Trophoblast cell (in vitro differentiated cells and primary cell): ENCODE measurements around the gene CAMK2B.
A peak's percentile ranks its signal among the peaks of the same experiment; 100 is the strongest.

ENCODE experiments used
- DNase-seq, 2 donors: peaks; one replicate each; pipeline ENCODE4 v3.0.0-alpha.2; 2016
- H2AFZ ChIP-seq: 2 replicates; pipeline ENCODE4 v1.6.1; 2013; ENCODE audit warnings: low read length, moderate library complexity, mild to moderate bottlenecking; ENCODE audit not compliant: insufficient read depth, poor library complexity
- H2AK5ac ChIP-seq: 2 replicates; pipeline ENCODE4 v1.6.1; 2013; ENCODE audit warnings: mild to moderate bottlenecking, low read length
- H2BK120ac ChIP-seq: 2 replicates; pipeline ENCODE4 v1.6.1; 2013; ENCODE audit warnings: low read length, mild to moderate bottlenecking, moderate library complexity; ENCODE audit not compliant: insufficient read depth, poor library complexity
- H2BK12ac ChIP-seq: 2 replicates; pipeline ENCODE4 v1.6.1; 2013; ENCODE audit warnings: mild to moderate bottlenecking, low read length, moderate library complexity
- H2BK5ac ChIP-seq: 2 replicates; pipeline ENCODE4 v1.6.1; 2013; ENCODE audit warnings: low read length, low read depth, moderate library complexity, mild to moderate bottlenecking; ENCODE audit not compliant: poor library complexity
- H3K14ac ChIP-seq: 2 replicates; pipeline ENCODE4 v1.6.1; 2013; ENCODE audit warnings: mild to moderate bottlenecking, low read length
- H3K18ac ChIP-seq: 2 replicates; pipeline ENCODE4 v1.6.1; 2013; ENCODE audit warnings: mild to moderate bottlenecking, low read length
- H3K23ac ChIP-seq: 2 replicates; pipeline ENCODE4 v1.6.1; 2013; ENCODE audit warnings: low read length
- H3K27ac ChIP-seq: 2 replicates; pipeline ENCODE4 v1.5.1; 2013; ENCODE audit warnings: low read depth, mild to moderate bottlenecking, inconsistent platforms, low read length, moderate library complexity
- H3K27me3 ChIP-seq: 2 replicates; pipeline ENCODE4 v1.6.1; 2013; ENCODE audit warnings: inconsistent platforms, mild to moderate bottlenecking, low read length, moderate library complexity; ENCODE audit not compliant: insufficient read depth
- H3K36me3 ChIP-seq, 2 experiments: 1 replicate in 1 of 2; 2 replicates in 1 of 2; pipeline ENCODE4 v1.6.1; 2013; ENCODE audit warnings: low read length in 2 of 2, mild to moderate bottlenecking in 2 of 2, moderate library complexity in 1 of 2; ENCODE audit not compliant: insufficient read depth in 2 of 2, control insufficient read depth in 1 of 2
- H3K4ac ChIP-seq: 2 replicates; pipeline ENCODE4 v1.6.1; 2013; ENCODE audit warnings: low read depth, mild to moderate bottlenecking, low read length, moderate library complexity
- H3K4me1 ChIP-seq, 2 experiments: 1 replicate in 1 of 2; 2 replicates in 1 of 2; pipeline ENCODE4 v1.6.1; 2013; ENCODE audit warnings: low read length in 2 of 2, mild to moderate bottlenecking in 2 of 2, moderate library complexity in 1 of 2; ENCODE audit not compliant: insufficient read depth in 2 of 2, control insufficient read depth in 1 of 2
- H3K4me2 ChIP-seq: 2 replicates; pipeline ENCODE4 v1.6.1; 2013; ENCODE audit warnings: inconsistent platforms, mild to moderate bottlenecking, low read length, moderate library complexity
- H3K4me3 ChIP-seq: 2 replicates; pipeline ENCODE4 v1.5.1; 2013; ENCODE audit warnings: mild to moderate bottlenecking, low read depth, low read length, inconsistent platforms
- H3K79me1 ChIP-seq: one replicate; pipeline ENCODE4 v1.6.1; 2013; ENCODE audit warnings: low read length
- H3K79me2 ChIP-seq: 2 replicates; pipeline ENCODE4 v1.6.1; 2013; ENCODE audit warnings: low read length, mild to moderate bottlenecking; ENCODE audit not compliant: control insufficient read depth, insufficient read depth, poor library complexity
- H3K9ac ChIP-seq: 2 replicates; pipeline ENCODE4 v1.6.1; 2013; ENCODE audit warnings: mild to moderate bottlenecking, low read length
- H3K9me3 ChIP-seq: 2 replicates; pipeline ENCODE4 v1.6.1; 2013; ENCODE audit warnings: low read depth, mild to moderate bottlenecking, control low read depth, inconsistent platforms, low read length; ENCODE audit not compliant: insufficient read depth
- H4K12ac ChIP-seq: 2 replicates; pipeline ENCODE4 v1.6.1; 2013; ENCODE audit warnings: low read depth, mild to moderate bottlenecking, low read length, moderate library complexity
- H4K8ac ChIP-seq: 2 replicates; pipeline ENCODE4 v1.6.1; 2013; ENCODE audit warnings: low read depth, mild to moderate bottlenecking, low read length, moderate library complexity
- H4K91ac ChIP-seq: one replicate; pipeline ENCODE4 v1.6.1; 2013; ENCODE audit warnings: low read depth, mild to moderate bottlenecking, low read length, moderate library complexity
- WGBS: extraction: QIAGEN DNeasy Blood & Tissue Kit; methylation state at CpG from one replicate; pipeline ENCODE4 v1.1.7; 2013; ENCODE audit warnings: missing lambda C conversion rate; ENCODE audit not compliant: insufficient read length, insufficient coverage; ENCODE audit errors: extremely low coverage; 5-methylcytosine and 5-hydroxymethylcytosine counted together

Gene CAMK2B

DNA sequence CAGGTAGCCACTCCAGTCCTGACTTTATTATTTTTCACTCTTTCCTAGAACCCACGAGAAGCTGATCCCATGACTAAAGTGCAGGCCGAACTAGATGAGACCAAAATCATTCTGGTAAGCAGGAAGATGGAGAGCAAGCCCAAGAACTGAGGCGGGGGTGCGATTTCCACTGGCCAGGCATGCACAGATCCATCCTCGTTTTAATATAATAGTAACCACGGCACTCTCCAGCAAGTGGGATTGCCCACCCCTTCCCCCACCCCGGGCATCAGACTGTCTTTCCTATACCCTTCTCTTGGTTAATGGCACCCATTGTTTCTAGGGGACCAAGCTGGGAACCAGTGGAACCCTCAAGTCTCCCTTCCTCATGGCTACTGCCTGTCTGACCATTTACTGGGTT lies 117.3 kb downstream of the CAMK2B start:
- H4K8ac ChIP-seq: no peak overlapping the region
- no peak overlapping the region for H3K14ac ChIP-seq
- no peak for DNase-seq
- H2AFZ ChIP-seq: no peak overlapping the region
- no peak overlapping the region for H3K23ac ChIP-seq
- WGBS: no CpG with 5 or more reads among the region's 7 CpGs
- no peaks in the 10 kb centered on the region for H3K79me1 ChIP-seq
- no peak overlapping the region for H3K9ac ChIP-seq
- H3K4ac ChIP-seq: no peak overlapping the region
- H3K27ac ChIP-seq: no peak overlapping the region
- peak overlapping the region; percentile 35 for H3K18ac ChIP-seq
- H2BK120ac ChIP-seq: no peak overlapping the region
- no peak overlapping the region for H2AK5ac ChIP-seq
- H3K79me2 ChIP-seq: peaks cover 2% of the 10 kb centered on the region
- no peaks in the 10 kb centered on the region for H3K9me3 ChIP-seq
- H3K36me3 ChIP-seq: peaks cover 62 to 79% of the 10 kb centered on the region in 2 experiments
- H3K4me1 ChIP-seq: no peaks in the 10 kb centered on the region
- no peak overlapping the region for H3K4me3 ChIP-seq
- no peaks in the 10 kb centered on the region for H3K27me3 ChIP-seq
- no peak overlapping the region for H2BK5ac ChIP-seq
- no peak overlapping the region for H4K91ac ChIP-seq
- no peak overlapping the region for H3K4me2 ChIP-seq
- no peak overlapping the region for H4K12ac ChIP-seq
- H2BK12ac ChIP-seq: no peak overlapping the region

DNA sequence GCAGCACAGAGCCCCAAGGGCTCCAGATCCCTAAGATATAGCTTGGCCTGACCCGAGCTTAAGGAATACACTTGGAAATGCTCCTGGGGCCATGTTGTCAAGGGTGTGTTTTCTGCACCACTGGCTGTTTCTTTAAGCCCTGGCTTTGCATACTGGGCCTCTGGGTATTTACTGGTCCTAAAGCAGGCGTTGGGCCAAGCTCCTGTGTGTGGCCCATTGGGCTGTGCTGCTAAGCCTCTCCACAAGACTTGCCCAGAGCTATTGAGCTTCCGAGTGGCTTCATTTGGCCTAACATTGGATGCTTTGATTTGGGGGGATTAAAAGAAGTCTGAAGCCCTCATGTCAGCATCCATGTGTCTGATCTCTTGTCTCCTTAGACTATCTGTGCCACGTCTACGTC lies 119.4 kb downstream of the CAMK2B start:
- Histone ChIP-seq H3K18ac (no peak overlapping the region), H3K4me3 (no peak overlapping the region), H2BK12ac (no peak overlapping the region), H3K4me2 (no peak overlapping the region), H3K4me1 (peaks cover 3 to 4% of the 10 kb centered on the region in 2 experiments), H3K9me3 (no peaks in the 10 kb centered on the region), H4K12ac (no peak overlapping the region), H3K4ac (no peak overlapping the region), H4K8ac (no peak overlapping the region), H3K27ac (no peak overlapping the region), H2AK5ac (no peak overlapping the region), H3K23ac (no peak overlapping the region), H3K14ac (no peak overlapping the region), H3K79me2 (peaks cover 12% of the 10 kb centered on the region), H2BK5ac (no peak overlapping the region), H3K79me1 (peaks cover 1% of the 10 kb centered on the region), H2AFZ (no peak overlapping the region), H3K9ac (no peak overlapping the region), H3K36me3 (peaks cover 44 to 60% of the 10 kb centered on the region in 2 experiments), H2BK120ac (no peak overlapping the region), H3K27me3 (no peaks in the 10 kb centered on the region), H4K91ac (no peak overlapping the region)
- no CpG with 5 or more reads among the region's 5 CpGs for WGBS
- DNase-seq: no peak

DNA sequence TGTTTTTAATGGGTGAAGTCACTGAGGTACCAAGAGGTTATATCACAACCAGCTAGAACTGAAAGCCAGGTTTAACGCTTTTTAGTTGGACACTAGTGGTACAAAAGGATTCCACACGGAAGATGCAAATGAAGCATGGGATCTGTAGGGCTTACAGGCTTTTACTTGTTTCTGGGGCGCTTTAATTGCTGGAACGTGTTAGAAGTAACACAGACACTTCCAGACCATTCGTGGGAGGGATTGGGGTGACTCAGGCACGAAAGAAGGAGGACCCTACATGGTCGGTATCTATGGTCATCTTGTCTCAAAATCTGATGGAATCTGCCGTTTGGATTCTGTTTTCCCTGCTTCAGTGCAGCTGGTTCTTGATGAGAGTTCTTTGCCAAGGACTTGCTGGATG lies 123.6 kb downstream of the CAMK2B start:
- no CpG with 5 or more reads among the region's 8 CpGs for WGBS
- no peak overlapping the region for H2AK5ac ChIP-seq
- H3K27ac ChIP-seq: no peak overlapping the region
- peak overlapping the region; percentile 47 for H3K4me3 ChIP-seq
- peaks cover 3% of the 10 kb centered on the region for H3K79me1 ChIP-seq
- no peaks in the 10 kb centered on the region for H3K27me3 ChIP-seq
- no peak overlapping the region for H4K12ac ChIP-seq
- peak overlapping the region; percentile 12 for H3K9ac ChIP-seq
- no peak overlapping the region for H4K8ac ChIP-seq
- H4K91ac ChIP-seq: no peak overlapping the region
- H2AFZ ChIP-seq: no peak overlapping the region
- no peak overlapping the region for H3K14ac ChIP-seq
- no peak for DNase-seq
- H3K4me2 ChIP-seq: peak overlapping the region; percentile 94
- H3K79me2 ChIP-seq: peaks cover 14% of the 10 kb centered on the region
- no peak overlapping the region for H2BK120ac ChIP-seq
- no peak overlapping the region for H2BK12ac ChIP-seq
- no peaks in the 10 kb centered on the region for H3K9me3 ChIP-seq
- peak overlapping the region; percentile 78 for H3K4ac ChIP-seq
- H3K4me1 ChIP-seq: peaks cover 3 to 4% of the 10 kb centered on the region in 2 experiments
- H2BK5ac ChIP-seq: no peak overlapping the region
- no peak overlapping the region for H3K23ac ChIP-seq
- H3K36me3 ChIP-seq: peaks cover 12 to 22% of the 10 kb centered on the region in 2 experiments
- no peak overlapping the region for H3K18ac ChIP-seq

DNA sequence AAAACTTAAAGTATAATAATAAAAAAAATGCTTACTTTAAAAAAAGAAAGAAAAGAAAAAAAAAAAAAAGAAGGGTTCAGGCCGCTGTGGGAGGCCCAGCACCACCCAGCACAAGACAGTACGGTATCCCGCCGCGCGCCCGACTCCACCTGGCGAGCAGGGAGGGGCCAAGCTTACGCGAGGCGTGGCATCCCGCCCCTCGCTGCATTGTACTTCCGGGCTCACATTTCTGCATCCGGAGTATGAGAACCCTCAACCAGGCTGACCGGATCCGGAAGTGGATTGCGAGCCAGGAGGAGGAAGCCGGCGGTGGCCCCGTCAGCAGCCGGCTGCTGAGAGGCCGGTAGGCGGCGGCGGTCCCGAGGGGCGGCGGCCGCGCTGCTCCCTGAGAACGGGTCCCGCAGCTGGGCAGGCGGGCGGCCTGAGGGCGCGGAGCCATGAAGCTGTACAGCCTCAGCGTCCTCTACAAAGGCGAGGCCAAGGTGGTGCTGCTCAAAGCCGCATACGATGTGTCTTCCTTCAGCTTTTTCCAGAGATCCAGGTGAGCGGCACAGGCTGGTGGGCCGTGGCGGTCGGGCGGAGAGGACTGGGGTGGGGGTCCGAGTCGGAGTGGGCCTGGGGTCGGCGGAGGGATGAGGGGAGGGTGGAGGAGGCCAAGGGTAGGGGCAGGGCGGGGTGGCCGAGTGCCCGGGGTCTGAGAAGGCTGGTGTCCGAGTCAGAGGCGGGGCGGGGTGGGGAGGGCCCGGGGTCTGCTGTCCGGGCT lies 124.5 kb downstream of the CAMK2B start, which contains the start of gene YKT6:
TSS of gene YKT6 (plus strand) at position 280 of the 763 bp plus-strand sequence. CDS start at position 438, 158 bp downstream.
- Histone ChIP-seq H3K4me2 (peak within 1 kb of the TSS; percentile 94), H3K9ac (peak within 1 kb of the TSS; percentile 84), H3K79me2 (peaks cover 14% of the 10 kb centered on the region), H3K27ac (peak within 1 kb of the TSS; percentile 43), H2BK120ac (peak within 1 kb of the TSS; percentile 8), H2AK5ac (peak within 1 kb of the TSS; percentile 71), H3K36me3 (peaks cover 4 to 14% of the 10 kb centered on the region in 2 experiments), H3K9me3 (no peaks in the 10 kb centered on the region), H3K23ac (no peak within 1 kb of the TSS), H2AFZ (peak within 1 kb of the TSS; percentile 97), H4K8ac (peak within 1 kb of the TSS; percentile 87), H3K18ac (peak within 1 kb of the TSS; percentile 85), H3K79me1 (peaks cover 3% of the 10 kb centered on the region), H3K27me3 (no peaks in the 10 kb centered on the region), H3K4me1 (peaks cover 3 to 4% of the 10 kb centered on the region in 2 experiments), H2BK12ac (no peak within 1 kb of the TSS), H3K4me3 (peak within 1 kb of the TSS; percentile 95), H4K12ac (peak within 1 kb of the TSS; percentile 66), H3K14ac (peak within 1 kb of the TSS; percentile 94), H3K4ac (peak within 1 kb of the TSS; percentile 87), H4K91ac (peak within 1 kb of the TSS; percentile 85), H2BK5ac (peak within 1 kb of the TSS; percentile 15)
- no CpG with 5 or more reads among the region's 58 CpGs for WGBS
- DNase-seq: peak; percentile 94 to 98
